Measurements from ENCODE around the gene PRR5L. TPM values are rescaled to one million over a fixed set of nuclear protein-coding genes. Genes with fewer than 3 reads are reported as not detected.

PRR5L gene
- 15.7 TPM for total RNA-seq

DNA sequence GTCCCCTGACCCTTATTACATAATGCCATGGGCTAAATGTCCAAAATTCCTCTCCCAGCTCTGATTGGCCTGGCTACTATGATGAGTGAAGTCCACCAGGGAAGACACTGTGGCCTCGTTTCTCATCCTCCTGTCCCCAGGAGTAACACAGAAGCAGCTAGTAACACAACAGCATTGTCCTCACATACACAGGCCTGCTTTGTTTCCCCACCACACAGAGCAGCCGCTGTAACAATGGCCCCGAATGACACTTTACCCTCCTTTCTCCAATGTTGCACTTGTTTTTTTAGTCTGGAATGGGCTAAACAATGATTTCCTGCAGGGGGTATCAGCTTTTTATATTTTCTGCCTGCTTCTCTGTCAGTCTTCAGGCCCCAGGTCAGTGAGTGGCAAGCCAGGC is at the start of gene PRR5L:
Gene PRR5L, plus strand, starts transcription at position 363 of the 400 bp plus-strand sequence. CDS start 104,834 bp downstream, outside the sequence.
- H3K4me1 ChIP-seq (ENCODE audit: control insufficient read depth in 3 of 3, insufficient read depth in 3 of 3, low read length in 3 of 3) = peaks cover 0 to 5% (median 4%) of the 10 kb centered on the region in 3 donors
- no peaks in the 10 kb centered on the region for H3K27me3 ChIP-seq (ENCODE audit: control insufficient read depth in 3 of 3, insufficient read depth in 3 of 3, low read length in 3 of 3)
- no peaks in the 10 kb centered on the region for H3K9me3 ChIP-seq (ENCODE audit: control insufficient read depth in 3 of 3, low read length in 3 of 3)
- H3K27ac ChIP-seq (ENCODE audit: low read depth, low read length) = no peak within 1 kb of the TSS
- no peaks in the 10 kb centered on the region for H3K36me3 ChIP-seq (ENCODE audit: control insufficient read depth in 3 of 3, insufficient read depth in 3 of 3, low read length in 3 of 3)
- H3K4me3 ChIP-seq (ENCODE audit: low read length in 3 of 3) = no peak within 1 kb of the TSS
- H3K9ac ChIP-seq (ENCODE audit: low read depth in 1 of 3, low read length in 3 of 3) = no peak within 1 kb of the TSS

GRCh38 chr11:36247493-36247892 is 48.6 kb upstream of the PRR5L start:
- Histone ChIP-seq H3K36me3 (ENCODE audit: control insufficient read depth in 3 of 3, insufficient read depth in 3 of 3, low read length in 3 of 3) (no peaks in the 10 kb centered on the region), H3K4me3 (ENCODE audit: low read length in 3 of 3) (no peak overlapping the region), H3K27me3 (ENCODE audit: control insufficient read depth in 3 of 3, insufficient read depth in 3 of 3, low read length in 3 of 3) (peaks cover 0 to 3% (median 0%) of the 10 kb centered on the region in 3 donors), H3K9me3 (ENCODE audit: control insufficient read depth in 3 of 3, low read length in 3 of 3) (peaks cover 0 to 6% (median 3%) of the 10 kb centered on the region in 3 donors), H3K4me1 (ENCODE audit: control insufficient read depth in 3 of 3, insufficient read depth in 3 of 3, low read length in 3 of 3) (no peaks in the 10 kb centered on the region), H3K9ac (ENCODE audit: low read depth in 1 of 3, low read length in 3 of 3) (no peak overlapping the region), H3K27ac (ENCODE audit: low read depth, low read length) (no peak overlapping the region)

GRCh38 chr11:36248436-36248835 is 47.7 kb upstream of the PRR5L start:
- H3K27me3 ChIP-seq (ENCODE audit: control insufficient read depth in 3 of 3, insufficient read depth in 3 of 3, low read length in 3 of 3) = peaks cover 0 to 3% (median 0%) of the 10 kb centered on the region in 3 donors
- no peaks in the 10 kb centered on the region for H3K4me1 ChIP-seq (ENCODE audit: control insufficient read depth in 3 of 3, insufficient read depth in 3 of 3, low read length in 3 of 3)
- no peak overlapping the region for H3K4me3 ChIP-seq (ENCODE audit: low read length in 3 of 3)
- H3K27ac ChIP-seq (ENCODE audit: low read depth, low read length) = no peak overlapping the region
- no peaks in the 10 kb centered on the region for H3K36me3 ChIP-seq (ENCODE audit: control insufficient read depth in 3 of 3, insufficient read depth in 3 of 3, low read length in 3 of 3)
- no peak overlapping the region for H3K9ac ChIP-seq (ENCODE audit: low read depth in 1 of 3, low read length in 3 of 3)
- H3K9me3 ChIP-seq (ENCODE audit: control insufficient read depth in 3 of 3, low read length in 3 of 3) = peaks cover 0 to 6% (median 3%) of the 10 kb centered on the region in 3 donors

GRCh38 chr11:36249246-36249645 is 46.8 kb upstream of the PRR5L start:
- Histone ChIP-seq H3K9me3 (ENCODE audit: control insufficient read depth in 3 of 3, low read length in 3 of 3) (peaks cover 0 to 6% (median 3%) of the 10 kb centered on the region in 3 donors), H3K4me3 (ENCODE audit: low read length in 3 of 3) (no peak overlapping the region), H3K27ac (ENCODE audit: low read depth, low read length) (no peak overlapping the region), H3K27me3 (ENCODE audit: control insufficient read depth in 3 of 3, insufficient read depth in 3 of 3, low read length in 3 of 3) (peaks cover 0 to 3% (median 0%) of the 10 kb centered on the region in 3 donors), H3K4me1 (ENCODE audit: control insufficient read depth in 3 of 3, insufficient read depth in 3 of 3, low read length in 3 of 3) (no peaks in the 10 kb centered on the region), H3K36me3 (ENCODE audit: control insufficient read depth in 3 of 3, insufficient read depth in 3 of 3, low read length in 3 of 3) (no peaks in the 10 kb centered on the region), H3K9ac (ENCODE audit: low read depth in 1 of 3, low read length in 3 of 3) (no peak overlapping the region)

GRCh38 chr11:36251823-36252222 is 44.3 kb upstream of the PRR5L start:
- Histone ChIP-seq H3K4me1 (ENCODE audit: control insufficient read depth in 3 of 3, insufficient read depth in 3 of 3, low read length in 3 of 3) (no peaks in the 10 kb centered on the region), H3K27ac (ENCODE audit: low read depth, low read length) (no peak overlapping the region), H3K4me3 (ENCODE audit: low read length in 3 of 3) (no peak overlapping the region), H3K9me3 (ENCODE audit: control insufficient read depth in 3 of 3, low read length in 3 of 3) (peaks cover 3 to 6% (median 3%) of the 10 kb centered on the region in 3 donors), H3K27me3 (ENCODE audit: control insufficient read depth in 3 of 3, insufficient read depth in 3 of 3, low read length in 3 of 3) (no peaks in the 10 kb centered on the region), H3K36me3 (ENCODE audit: control insufficient read depth in 3 of 3, insufficient read depth in 3 of 3, low read length in 3 of 3) (no peaks in the 10 kb centered on the region), H3K9ac (ENCODE audit: low read depth in 1 of 3, low read length in 3 of 3) (no peak overlapping the region)

- Histone ChIP-seq H3K9ac (ENCODE audit: low read depth in 1 of 3, low read length in 3 of 3) (no peak overlapping the region), H3K4me1 (ENCODE audit: control insufficient read depth in 3 of 3, insufficient read depth in 3 of 3, low read length in 3 of 3) (no peaks in the 10 kb centered on the region), H3K4me3 (ENCODE audit: low read length in 3 of 3) (no peak overlapping the region), H3K27me3 (ENCODE audit: control insufficient read depth in 3 of 3, insufficient read depth in 3 of 3, low read length in 3 of 3) (peaks cover 0 to 4% (median 0%) of the 10 kb centered on the region in 3 donors), H3K36me3 (ENCODE audit: control insufficient read depth in 3 of 3, insufficient read depth in 3 of 3, low read length in 3 of 3) (no peaks in the 10 kb centered on the region), H3K27ac (ENCODE audit: low read depth, low read length) (no peak overlapping the region), H3K9me3 (ENCODE audit: control insufficient read depth in 3 of 3, low read length in 3 of 3) (peaks cover 3 to 6% (median 3%) of the 10 kb centered on the region in 3 donors)
Measured at GRCh38 chr11:36253238-36253637, 42.9 kb upstream of the PRR5L start.

GRCh38 chr11:36254713-36255112 is 41.4 kb upstream of the PRR5L start:
- H3K4me1 ChIP-seq (ENCODE audit: control insufficient read depth in 3 of 3, insufficient read depth in 3 of 3, low read length in 3 of 3) = peaks cover 0 to 7% (median 3%) of the 10 kb centered on the region in 3 donors
- no peak overlapping the region for H3K27ac ChIP-seq (ENCODE audit: low read depth, low read length)
- H3K4me3 ChIP-seq (ENCODE audit: low read length in 3 of 3) = no peak overlapping the region
- H3K9ac ChIP-seq (ENCODE audit: low read depth in 1 of 3, low read length in 3 of 3) = no peak overlapping the region
- H3K36me3 ChIP-seq (ENCODE audit: control insufficient read depth in 3 of 3, insufficient read depth in 3 of 3, low read length in 3 of 3) = no peaks in the 10 kb centered on the region
- peaks cover 0 to 5% (median 0%) of the 10 kb centered on the region in 3 donors for H3K27me3 ChIP-seq (ENCODE audit: control insufficient read depth in 3 of 3, insufficient read depth in 3 of 3, low read length in 3 of 3)
- H3K9me3 ChIP-seq (ENCODE audit: control insufficient read depth in 3 of 3, low read length in 3 of 3) = peaks cover 3 to 6% (median 3%) of the 10 kb centered on the region in 3 donors

GRCh38 chr11:36257351-36257750 is 38.7 kb upstream of the PRR5L start:
- Histone ChIP-seq H3K4me3 (ENCODE audit: low read length in 3 of 3) (no peak overlapping the region), H3K9ac (ENCODE audit: low read depth in 1 of 3, low read length in 3 of 3) (no peak overlapping the region), H3K27me3 (ENCODE audit: control insufficient read depth in 3 of 3, insufficient read depth in 3 of 3, low read length in 3 of 3) (peaks cover 0 to 9% (median 5%) of the 10 kb centered on the region in 3 donors), H3K4me1 (ENCODE audit: control insufficient read depth in 3 of 3, insufficient read depth in 3 of 3, low read length in 3 of 3) (peaks cover 0 to 7% (median 3%) of the 10 kb centered on the region in 3 donors), H3K27ac (ENCODE audit: low read depth, low read length) (no peak overlapping the region), H3K36me3 (ENCODE audit: control insufficient read depth in 3 of 3, insufficient read depth in 3 of 3, low read length in 3 of 3) (no peaks in the 10 kb centered on the region), H3K9me3 (ENCODE audit: control insufficient read depth in 3 of 3, low read length in 3 of 3) (peaks cover 0 to 3% (median 0%) of the 10 kb centered on the region in 3 donors)

DNA sequence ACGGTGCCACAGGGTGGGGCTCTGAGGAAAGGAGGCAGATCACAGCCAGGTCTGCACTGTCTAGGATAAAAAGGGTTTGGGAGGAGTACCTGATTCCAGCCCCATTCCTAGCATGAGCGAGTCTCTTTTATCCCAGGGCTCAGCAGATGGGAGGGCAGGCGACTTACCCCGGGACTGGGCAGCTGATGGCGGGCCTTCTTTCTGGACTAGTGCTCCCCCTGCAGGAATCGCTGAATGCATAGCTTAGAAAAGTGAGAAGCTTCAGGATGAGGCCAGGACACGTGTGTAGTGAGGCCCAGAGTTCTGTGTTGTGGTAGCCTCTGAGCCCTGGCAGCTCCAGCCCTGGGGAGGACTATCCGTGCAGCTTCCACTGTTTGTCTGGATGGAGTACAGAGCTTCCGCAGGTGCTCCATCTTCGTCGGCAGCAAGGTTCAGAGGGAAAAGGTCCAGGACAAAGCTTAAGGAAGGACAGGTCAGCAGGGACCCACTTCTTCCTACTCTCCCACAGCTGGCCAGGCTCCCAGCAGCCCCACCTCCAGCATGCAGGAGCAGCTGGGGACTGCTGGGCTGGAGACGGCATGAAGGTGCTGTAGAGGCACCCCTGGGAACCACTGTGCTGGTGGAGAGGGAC is 37.2 kb upstream of the PRR5L start:
- H3K27ac ChIP-seq (ENCODE audit: low read depth, low read length) = no peak overlapping the region

DNA sequence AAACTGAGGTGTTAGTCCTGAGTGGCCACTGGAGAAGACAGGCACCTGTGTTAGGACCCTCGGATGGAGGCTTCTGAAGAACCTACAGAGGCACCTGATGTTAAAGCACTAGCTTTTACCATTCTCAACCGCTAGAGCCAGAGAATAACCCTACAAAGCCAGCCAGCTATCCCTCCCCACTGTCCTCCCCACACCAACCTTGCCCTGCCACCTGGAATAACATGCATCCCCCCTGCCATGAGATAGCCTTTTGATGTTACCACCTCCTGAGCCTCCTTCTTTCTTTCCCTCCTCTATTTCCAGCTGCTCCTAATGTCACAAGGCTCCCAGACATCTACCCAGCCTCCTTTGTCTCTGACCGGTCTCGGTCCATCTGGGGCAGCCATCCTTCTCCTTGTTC is 35.0 kb upstream of the PRR5L start:
- peaks cover 0 to 3% (median 0%) of the 10 kb centered on the region in 3 donors for H3K9me3 ChIP-seq (ENCODE audit: control insufficient read depth in 3 of 3, low read length in 3 of 3)
- no peak overlapping the region for H3K4me3 ChIP-seq (ENCODE audit: low read length in 3 of 3)
- no peaks in the 10 kb centered on the region for H3K36me3 ChIP-seq (ENCODE audit: control insufficient read depth in 3 of 3, insufficient read depth in 3 of 3, low read length in 3 of 3)
- H3K9ac ChIP-seq (ENCODE audit: low read depth in 1 of 3, low read length in 3 of 3) = no peak overlapping the region
- peaks cover 0 to 11% (median 9%) of the 10 kb centered on the region in 3 donors for H3K27me3 ChIP-seq (ENCODE audit: control insufficient read depth in 3 of 3, insufficient read depth in 3 of 3, low read length in 3 of 3)
- no peak overlapping the region for H3K27ac ChIP-seq (ENCODE audit: low read depth, low read length)
- H3K4me1 ChIP-seq (ENCODE audit: control insufficient read depth in 3 of 3, insufficient read depth in 3 of 3, low read length in 3 of 3) = peaks cover 0 to 7% (median 3%) of the 10 kb centered on the region in 3 donors

More for the DNA sequence above, 37.2 kb upstream of the PRR5L start:
- H3K4me1 ChIP-seq (ENCODE audit: control insufficient read depth in 3 of 3, insufficient read depth in 3 of 3, low read length in 3 of 3) = peaks cover 0 to 7% (median 3%) of the 10 kb centered on the region in 3 donors
- no peaks in the 10 kb centered on the region for H3K36me3 ChIP-seq (ENCODE audit: control insufficient read depth in 3 of 3, insufficient read depth in 3 of 3, low read length in 3 of 3)
- H3K9ac ChIP-seq (ENCODE audit: low read depth in 1 of 3, low read length in 3 of 3) = peak overlapping the region in 1 of 3 donors; percentile 25
- H3K4me3 ChIP-seq (ENCODE audit: low read length in 3 of 3) = no peak overlapping the region
- peaks cover 0 to 3% (median 0%) of the 10 kb centered on the region in 3 donors for H3K9me3 ChIP-seq (ENCODE audit: control insufficient read depth in 3 of 3, low read length in 3 of 3)
- H3K27me3 ChIP-seq (ENCODE audit: control insufficient read depth in 3 of 3, insufficient read depth in 3 of 3, low read length in 3 of 3) = peaks cover 0 to 9% (median 5%) of the 10 kb centered on the region in 3 donors
